HepG2 (cell line): ENCODE results near the gene RAP1A. TPM values are rescaled to one million over a fixed set of nuclear protein-coding genes. Genes with fewer than 3 reads are reported as not detected.

Source experiments
- ATAC-seq: fragments of 200-7000 bp; cut with Tn5 transposase; 3 replicates; pipeline ENCODE4 v1.9.1; 2020; ENCODE audit warnings: mild to moderate bottlenecking, moderate library complexity
- BruUV-seq: library from RNA; stranded (reverse); fragments of 400-500 nt; replicated peaks from 2 replicates; lab custom pipeline; 2021; lab: Mats Ljungman, UMichigan
- CTCF ChIA-PET: fragments of 300-600 bp; formaldehyde crosslinking; extraction: SDS; loops from one replicate; lab custom pipeline; 2021; ENCODE audit warnings: low total read pairs, inconsistent platforms, low intra/inter-chr PET ratio; lab: Yijun Ruan, JAX
- POLR2A ChIA-PET: fragments of 350-600 bp; sonication (Branson Sonifier 250); formaldehyde crosslinking; loops from one replicate; lab custom pipeline; 2020; ENCODE audit warnings: antibody characterized with exemption, inconsistent platforms; lab: Yijun Ruan, JAX
- DNase-seq: peaks from one replicate; pipeline ENCODE4 v3.0.0-alpha.2; 2015; ENCODE audit warnings: low spot score
- FAIRE-seq: peaks from 3 replicates; lab custom pipeline; 2011; peaks lifted over from hg19 to GRCh38; lab: Jason Lieb, UNC
- H2AFZ ChIP-seq: one replicate; pipeline ENCODE4 v1.6.1; 2011; ENCODE audit warnings: low read length, inconsistent platforms
- H3K27ac ChIP-seq: fragments of 300-600 bp; 3 replicates; pipeline ENCODE4 v1.8.0; 2011; ENCODE audit warnings: mixed run types, mild to moderate bottlenecking, mixed read lengths, low read length, inconsistent platforms; ENCODE audit not compliant: insufficient read depth; ENCODE audit errors: extremely low read length
- H3K27me3 ChIP-seq, 2 experiments: fragments of 200-600 bp in 1 of 2; 2 replicates in 1 of 2; 3 replicates in 1 of 2; pipeline versions ENCODE4 v1.6.0 to v1.8.0; 2011; ENCODE audit warnings: low read length in 2 of 2, mild to moderate bottlenecking in 2 of 2, moderate library complexity in 2 of 2, inconsistent platforms in 1 of 2; ENCODE audit not compliant: insufficient read depth in 2 of 2, control insufficient read depth in 1 of 2
- H3K36me3 ChIP-seq, 2 experiments: fragments of 200-600 bp in 1 of 2; replicated peaks in 1 of 2; 2 replicates in 1 of 2; 3 replicates in 1 of 2; pipeline versions ENCODE4 v1.5.1 to v1.8.0; 2011; ENCODE audit warnings: low read length in 2 of 2, inconsistent platforms in 1 of 2; ENCODE audit not compliant: insufficient read depth in 2 of 2, control insufficient read depth in 1 of 2
- H3K4me1 ChIP-seq: 2 replicates; pipeline ENCODE4 v1.5.1; 2012; ENCODE audit warnings: low read length, inconsistent platforms; ENCODE audit not compliant: insufficient read depth
- H3K4me2 ChIP-seq: 2 replicates; pipeline ENCODE4 v1.6.0; 2011; ENCODE audit warnings: low read depth, low read length, inconsistent platforms
- H3K4me3 ChIP-seq, 3 experiments: fragments of 200-600 bp in 1 of 3; sonication (generic), shearing (Covaris generic) in 1 of 3; replicated peaks in 1 of 3; 2 replicates each; pipeline ENCODE4 v1.5.1; 2011 to 2016; ENCODE audit warnings: low read length in 3 of 3, inconsistent platforms in 2 of 3, low read depth in 2 of 3, mild to moderate bottlenecking in 2 of 3, control low read depth in 1 of 3, mixed read lengths in 1 of 3; ENCODE audit not compliant: insufficient read depth in 1 of 3
- H3K79me2 ChIP-seq: one replicate; pipeline ENCODE4 v1.6.1; 2011; ENCODE audit warnings: low read length, inconsistent platforms; ENCODE audit not compliant: insufficient read depth
- H3K9ac ChIP-seq: 2 replicates; pipeline ENCODE4 v1.6.0; 2011; ENCODE audit warnings: mild to moderate bottlenecking, low read depth, low read length, inconsistent platforms; ENCODE audit not compliant: insufficient read depth
- H3K9me3 ChIP-seq: 2 replicates; pipeline ENCODE4 v1.5.1; 2012; ENCODE audit warnings: mild to moderate bottlenecking, low read length
- H4K20me1 ChIP-seq: 2 replicates; pipeline ENCODE4 v1.6.0; 2011; ENCODE audit warnings: inconsistent platforms, mild to moderate bottlenecking, low read length, moderate library complexity; ENCODE audit not compliant: insufficient read depth
- CCAR2 ChIP-seq: fragments of 200-400 bp; formaldehyde crosslinking; optimal IDR thresholded peaks from 2 replicates; pipeline ENCODE3; 2018; ENCODE audit warnings: low read depth, mild to moderate bottlenecking, low read length, moderate library complexity
- HNRNPK ChIP-seq: fragments of 200-400 bp; formaldehyde crosslinking; IDR thresholded peaks from 2 replicates; pipeline ENCODE4 v1.6.1; 2018; ENCODE audit warnings: low read length, low read depth, moderate library complexity, mild to moderate bottlenecking; ENCODE audit not compliant: poor library complexity, severe bottlenecking
- RBM22 ChIP-seq: fragments of 200-400 bp; formaldehyde crosslinking; optimal IDR thresholded peaks from 2 replicates; pipeline ENCODE3; 2017; ENCODE audit warnings: mild to moderate bottlenecking, low read length, moderate library complexity
- RXRA ChIP-seq: sonication (generic); formaldehyde crosslinking; IDR thresholded peaks from 2 replicates; pipeline ENCODE4 v1.5.1; 2020; ENCODE audit warnings: missing genetic modification reagents
- TBL1XR1 ChIP-seq: fragments of 150-350 bp; IDR thresholded peaks from 2 replicates; pipeline ENCODE4 v1.6.1; 2014; ENCODE audit warnings: borderline replicate concordance, low read length; ENCODE audit not compliant: partially characterized antibody
- ZNF616 ChIP-seq: sonication (generic); formaldehyde crosslinking; IDR thresholded peaks from 2 replicates; pipeline ENCODE4 v1.5.0; 2020; ENCODE audit warnings: low read depth, mild to moderate bottlenecking, missing genetic modification reagents
- WGBS: methylation state at CpG from one replicate; pipeline ENCODE4 v1.1.6; 2017; ENCODE audit warnings: low lambda C conversion rate; 5-methylcytosine and 5-hydroxymethylcytosine counted together
- in situ Hi-C: cut with HindIII; loops from 2 replicates; pipeline ENCODE4 v1.10.0; 2017; ENCODE audit warnings: low pct_unique_long_range_greater_than_20kb; ENCODE audit not compliant: extremely low pct_ligation_motif_present
- intact Hi-C: fragments of 100-400 bp; cut with micrococcal nuclease; formaldehyde crosslinking; loops from one replicate; pipeline ENCODE4 v1.10.0; 2022; ENCODE audit not compliant: unreplicated experiment
- polyA plus RNA-seq, 8 experiments: library from polyadenylated mRNA; depleted of rRNA in 3 of 8; stranded (reverse) in 7 of 8; unstranded in 1 of 8; fragments of >200 nt; fragmentation: Illumina TruSeq in 4 of 8; extraction: Trizol in 4 of 8; gene quantifications; 2 replicates each; pipeline versions ENCODE4 v1.2.1 to v1.2.3, GENCODE V29; 2011 to 2016; ENCODE audit warnings: low read depth in 4 of 8, missing spikeins in 1 of 8, mixed read lengths in 1 of 8; ENCODE audit not compliant: insufficient read depth in 1 of 8
- total RNA-seq, 5 experiments: library from RNA; depleted of rRNA; stranded (reverse); fragments of >200 nt; fragmentation: Illumina TruSeq; extraction: Trizol; gene quantifications; 2 replicates each; pipeline ENCODE4 v1.2.3, GENCODE V29; 2016; ENCODE audit warnings: low read depth in 1 of 5
- TF ChIP-seq, protein P1 (sequence below): sonication (generic); formaldehyde crosslinking; IDR thresholded peaks from 2 replicates; pipeline ENCODE4 v1.4.0; 2020; ENCODE audit warnings: missing genetic modification reagents, mild to moderate bottlenecking, borderline replicate concordance
- TF ChIP-seq, protein P2 (sequence below): sonication (generic); formaldehyde crosslinking; IDR thresholded peaks from 2 replicates; pipeline ENCODE4 v1.4.0; 2020; ENCODE audit warnings: missing genetic modification reagents, borderline replicate concordance
- TF ChIP-seq, protein P3 (sequence below): fragments of 450-650 bp; IDR thresholded peaks from 2 replicates; pipeline ENCODE4 v1.6.1; 2017; ENCODE audit warnings: mild to moderate bottlenecking

Gene RAP1A
- total and polyA plus RNA-seq, 2 of the 13 experiments (the other 11 are each of a cell fraction or from before 2014, with no cell fraction given) = 19.0 to 20.7 TPM

DNA sequence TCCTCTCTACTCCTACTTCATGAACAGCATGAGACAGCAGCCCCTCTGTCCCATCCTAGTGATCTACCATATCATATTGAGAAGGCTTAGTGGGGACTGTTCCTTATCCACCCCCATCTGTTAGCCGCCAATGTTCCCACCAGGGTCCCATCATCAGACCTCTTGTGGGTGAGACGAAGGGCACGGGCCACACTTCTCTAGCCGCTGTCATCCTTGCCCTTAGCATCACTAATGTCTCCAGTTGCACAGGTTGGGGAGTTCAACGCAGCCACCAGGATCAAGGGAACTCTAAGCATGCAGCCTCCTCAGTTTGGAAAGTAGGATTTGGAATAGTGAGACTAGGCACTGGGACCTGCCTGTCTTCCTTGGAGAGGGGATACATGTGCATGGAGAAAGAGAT, 99.5 kb downstream of the RAP1A start (continued):
- TF ChIP-seq, protein P1, sequence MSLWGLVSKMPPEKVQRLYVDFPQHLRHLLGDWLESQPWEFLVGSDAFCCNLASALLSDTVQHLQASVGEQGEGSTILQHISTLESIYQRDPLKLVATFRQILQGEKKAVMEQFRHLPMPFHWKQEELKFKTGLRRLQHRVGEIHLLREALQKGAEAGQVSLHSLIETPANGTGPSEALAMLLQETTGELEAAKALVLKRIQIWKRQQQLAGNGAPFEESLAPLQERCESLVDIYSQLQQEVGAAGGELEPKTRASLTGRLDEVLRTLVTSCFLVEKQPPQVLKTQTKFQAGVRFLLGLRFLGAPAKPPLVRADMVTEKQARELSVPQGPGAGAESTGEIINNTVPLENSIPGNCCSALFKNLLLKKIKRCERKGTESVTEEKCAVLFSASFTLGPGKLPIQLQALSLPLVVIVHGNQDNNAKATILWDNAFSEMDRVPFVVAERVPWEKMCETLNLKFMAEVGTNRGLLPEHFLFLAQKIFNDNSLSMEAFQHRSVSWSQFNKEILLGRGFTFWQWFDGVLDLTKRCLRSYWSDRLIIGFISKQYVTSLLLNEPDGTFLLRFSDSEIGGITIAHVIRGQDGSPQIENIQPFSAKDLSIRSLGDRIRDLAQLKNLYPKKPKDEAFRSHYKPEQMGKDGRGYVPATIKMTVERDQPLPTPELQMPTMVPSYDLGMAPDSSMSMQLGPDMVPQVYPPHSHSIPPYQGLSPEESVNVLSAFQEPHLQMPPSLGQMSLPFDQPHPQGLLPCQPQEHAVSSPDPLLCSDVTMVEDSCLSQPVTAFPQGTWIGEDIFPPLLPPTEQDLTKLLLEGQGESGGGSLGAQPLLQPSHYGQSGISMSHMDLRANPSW = no peak
- TF ChIP-seq RBM22 = no peak
- TF ChIP-seq, protein P2, sequence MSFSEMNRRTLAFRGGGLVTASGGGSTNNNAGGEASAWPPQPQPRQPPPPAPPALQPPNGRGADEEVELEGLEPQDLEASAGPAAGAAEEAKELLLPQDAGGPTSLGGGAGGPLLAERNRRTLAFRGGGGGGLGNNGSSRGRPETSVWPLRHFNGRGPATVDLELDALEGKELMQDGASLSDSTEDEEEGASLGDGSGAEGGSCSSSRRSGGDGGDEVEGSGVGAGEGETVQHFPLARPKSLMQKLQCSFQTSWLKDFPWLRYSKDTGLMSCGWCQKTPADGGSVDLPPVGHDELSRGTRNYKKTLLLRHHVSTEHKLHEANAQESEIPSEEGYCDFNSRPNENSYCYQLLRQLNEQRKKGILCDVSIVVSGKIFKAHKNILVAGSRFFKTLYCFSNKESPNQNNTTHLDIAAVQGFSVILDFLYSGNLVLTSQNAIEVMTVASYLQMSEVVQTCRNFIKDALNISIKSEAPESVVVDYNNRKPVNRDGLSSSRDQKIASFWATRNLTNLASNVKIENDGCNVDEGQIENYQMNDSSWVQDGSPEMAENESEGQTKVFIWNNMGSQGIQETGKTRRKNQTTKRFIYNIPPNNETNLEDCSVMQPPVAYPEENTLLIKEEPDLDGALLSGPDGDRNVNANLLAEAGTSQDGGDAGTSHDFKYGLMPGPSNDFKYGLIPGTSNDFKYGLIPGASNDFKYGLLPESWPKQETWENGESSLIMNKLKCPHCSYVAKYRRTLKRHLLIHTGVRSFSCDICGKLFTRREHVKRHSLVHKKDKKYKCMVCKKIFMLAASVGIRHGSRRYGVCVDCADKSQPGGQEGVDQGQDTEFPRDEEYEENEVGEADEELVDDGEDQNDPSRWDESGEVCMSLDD (CRISPR knock-in tag) = no peak
- TF ChIP-seq HNRNPK = no peak
- TF ChIP-seq, all 625 proteins: peak for 0

DNA sequence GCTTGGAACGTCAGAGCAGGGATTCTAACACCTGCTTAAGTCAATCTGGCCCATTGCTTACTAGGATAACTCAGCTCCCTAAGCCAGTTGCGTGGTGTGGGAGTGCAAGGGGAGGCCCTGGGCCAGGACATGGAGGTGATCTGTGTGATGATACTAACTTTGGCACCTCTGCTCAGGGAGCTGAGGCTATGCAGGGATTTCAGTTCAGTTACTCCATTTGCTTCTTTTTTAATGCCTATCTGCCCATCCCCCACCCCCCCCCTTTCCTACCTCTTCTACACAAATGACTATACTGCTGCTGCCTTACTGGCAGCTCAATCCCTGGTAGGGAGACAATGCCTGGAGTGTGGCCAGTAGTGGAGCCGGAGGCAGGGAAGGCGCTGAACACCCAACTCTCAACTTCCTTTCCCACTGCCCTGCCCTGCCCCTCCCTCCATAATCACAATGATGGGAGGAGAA, 100.1 kb downstream of the RAP1A start:
- ChIA-PET POLR2A (no interaction called here), CTCF (no interaction called here)
- no peak for DNase-seq
- in situ Hi-C loops (loop anchor here (5.0 kb wide), 1 partner anchor 38 kb away; the partner anchor contains the start of gene DDX20), intact Hi-C loops (no loop called here)
- H3K4me2 ChIP-seq = no peak overlapping the region
- no peaks in the 10 kb centered on the region for H4K20me1 ChIP-seq
- H3K9me3 ChIP-seq = no peaks in the 10 kb centered on the region
- no peak overlapping the region for H3K9ac ChIP-seq
- ATAC-seq = no peak
- no peaks in the 10 kb centered on the region for H3K27me3 ChIP-seq
- no peak overlapping the region for H2AFZ ChIP-seq
- H3K4me1 ChIP-seq = peaks cover 44% of the 10 kb centered on the region
- H3K4me3 ChIP-seq = no peak overlapping the region
- no peak overlapping the region for H3K27ac ChIP-seq
- no peaks in the 10 kb centered on the region for H3K79me2 ChIP-seq
- no peak for FAIRE-seq
- 80% methylated on average over 4 of the region's 4 CpGs for WGBS
- BruUV-seq = no TSS peak
- H3K36me3 ChIP-seq = no peaks in the 10 kb centered on the region
- TF ChIP-seq, protein P3, sequence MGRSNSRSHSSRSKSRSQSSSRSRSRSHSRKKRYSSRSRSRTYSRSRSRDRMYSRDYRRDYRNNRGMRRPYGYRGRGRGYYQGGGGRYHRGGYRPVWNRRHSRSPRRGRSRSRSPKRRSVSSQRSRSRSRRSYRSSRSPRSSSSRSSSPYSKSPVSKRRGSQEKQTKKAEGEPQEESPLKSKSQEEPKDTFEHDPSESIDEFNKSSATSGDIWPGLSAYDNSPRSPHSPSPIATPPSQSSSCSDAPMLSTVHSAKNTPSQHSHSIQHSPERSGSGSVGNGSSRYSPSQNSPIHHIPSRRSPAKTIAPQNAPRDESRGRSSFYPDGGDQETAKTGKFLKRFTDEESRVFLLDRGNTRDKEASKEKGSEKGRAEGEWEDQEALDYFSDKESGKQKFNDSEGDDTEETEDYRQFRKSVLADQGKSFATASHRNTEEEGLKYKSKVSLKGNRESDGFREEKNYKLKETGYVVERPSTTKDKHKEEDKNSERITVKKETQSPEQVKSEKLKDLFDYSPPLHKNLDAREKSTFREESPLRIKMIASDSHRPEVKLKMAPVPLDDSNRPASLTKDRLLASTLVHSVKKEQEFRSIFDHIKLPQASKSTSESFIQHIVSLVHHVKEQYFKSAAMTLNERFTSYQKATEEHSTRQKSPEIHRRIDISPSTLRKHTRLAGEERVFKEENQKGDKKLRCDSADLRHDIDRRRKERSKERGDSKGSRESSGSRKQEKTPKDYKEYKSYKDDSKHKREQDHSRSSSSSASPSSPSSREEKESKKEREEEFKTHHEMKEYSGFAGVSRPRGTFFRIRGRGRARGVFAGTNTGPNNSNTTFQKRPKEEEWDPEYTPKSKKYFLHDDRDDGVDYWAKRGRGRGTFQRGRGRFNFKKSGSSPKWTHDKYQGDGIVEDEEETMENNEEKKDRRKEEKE = no peak
- TF ChIP-seq RXRA (CRISPR knock-in tag) = no peak
- TF ChIP-seq ZNF616 (CRISPR knock-in tag) = no peak
- no peak for TF ChIP-seq TBL1XR1
- TF ChIP-seq CCAR2 = no peak
